Body of pancreas (tissue), 4 donors: ENCODE results near the gene ZNF407.

Experiments used
- CTCF ChIP-seq, 7 experiments: fragments of 450-650 bp in 4 of 7; fragments of 200-600 bp in 3 of 7; sonication (generic) in 3 of 7; IDR thresholded peaks; one replicate each; pipeline ENCODE4 v1.5.1; 2016 to 2019; ENCODE audit warnings: antibody characterized with exemption in 7 of 7
- POLR2A ChIP-seq, 3 donors: fragments of 450-650 bp; IDR thresholded peaks; one replicate each; pipeline ENCODE4 v1.6.1; 2016; ENCODE audit warnings: antibody characterized with exemption in 3 of 3, mild to moderate bottlenecking in 2 of 3

GRCh38 chr18:75073654-75074053, 476.0 kb downstream of the ZNF407 start:
- no peak for TF ChIP-seq CTCF (IDR thresholded peaks at IDR 0.05)
- no peak for TF ChIP-seq POLR2A (IDR thresholded peaks at IDR 0.05)
